Karpas-422 (cell line): ENCODE results near the gene NEDD4L. TPM values are rescaled to one million over a fixed set of nuclear protein-coding genes. Genes with fewer than 3 reads are reported as not detected.

Experiments used
- DNase-seq: peaks from one replicate; pipeline ENCODE4 v3.0.0-alpha.2; 2015
- H2AFZ ChIP-seq: fragments of 200-600 bp; sonication (generic); 2 replicates; pipeline ENCODE4 v1.6.1; 2014; ENCODE audit warnings: antibody characterized with exemption, low read length, mixed read lengths
- H3K27ac ChIP-seq: fragments of 200-600 bp; sonication (generic); 2 replicates; pipeline ENCODE4 v1.5.1; 2014; ENCODE audit warnings: mild to moderate bottlenecking, low read length, moderate library complexity
- H3K27me3 ChIP-seq: fragments of 200-600 bp; sonication (generic); 2 replicates; pipeline ENCODE4 v1.6.1; 2014; ENCODE audit warnings: low read length, mixed read lengths
- H3K36me3 ChIP-seq: fragments of 200-600 bp; sonication (generic); 2 replicates; pipeline ENCODE4 v1.6.1; 2014; ENCODE audit warnings: low read length, mixed read lengths; ENCODE audit not compliant: insufficient read depth
- H3K4me1 ChIP-seq: fragments of 200-600 bp; sonication (generic); 2 replicates; pipeline ENCODE4 v1.6.1; 2014; ENCODE audit warnings: mild to moderate bottlenecking, low read length, mixed read lengths
- H3K4me2 ChIP-seq: fragments of 200-600 bp; sonication (generic); 2 replicates; pipeline ENCODE4 v1.6.1; 2014; ENCODE audit warnings: low read length, low read depth, mild to moderate bottlenecking; ENCODE audit not compliant: poor library complexity, severe bottlenecking
- H3K4me3 ChIP-seq: fragments of 200-600 bp; sonication (generic); 2 replicates; pipeline ENCODE4 v1.5.1; 2014; ENCODE audit warnings: mild to moderate bottlenecking, antibody characterized with exemption, low read length, mixed read lengths
- H3K79me2 ChIP-seq: fragments of 200-600 bp; sonication (generic); 2 replicates; pipeline ENCODE4 v1.6.1; 2014; ENCODE audit warnings: mild to moderate bottlenecking, low read length, mixed read lengths
- H3K9ac ChIP-seq: fragments of 200-600 bp; sonication (generic); 2 replicates; pipeline ENCODE4 v1.6.0; 2014; ENCODE audit warnings: low read length
- H3K9me2 ChIP-seq: fragments of 200-600 bp; sonication (generic), shearing (Covaris generic); replicated peaks from 2 replicates; pipeline ENCODE4 v1.6.0; 2014; ENCODE audit warnings: mild to moderate bottlenecking, low read length, moderate library complexity; ENCODE audit not compliant: insufficient read depth
- H3K9me3 ChIP-seq: fragments of 300-700, 200-600 bp; sonication (generic); 2 replicates; pipeline ENCODE4 v1.6.1; 2014; ENCODE audit warnings: low read length, mixed read lengths
- H4K20me1 ChIP-seq: fragments of 200-600 bp; sonication (generic); 2 replicates; pipeline ENCODE4 v1.6.1; 2014; ENCODE audit warnings: mild to moderate bottlenecking, antibody characterized with exemption, low read length, low read depth; ENCODE audit not compliant: insufficient read depth
- total RNA-seq: library from RNA; depleted of rRNA; stranded (reverse); fragments of >200 nt; shearing (Covaris generic); gene quantifications from 2 replicates; pipeline ENCODE4 v1.2.3, GENCODE V29; 2014; ENCODE audit warnings: low replicate concordance

The NEDD4L gene
- total RNA-seq, 1 experiment from 2014 or later: 17.1 TPM

- Histone ChIP-seq H3K27me3 (no peaks in the 10 kb centered on the region), H2AFZ (no peak overlapping the region), H3K9me3 (no peaks in the 10 kb centered on the region), H3K79me2 (no peaks in the 10 kb centered on the region), H3K9me2 (no peaks in the 10 kb centered on the region), H3K4me1 (no peaks in the 10 kb centered on the region), H3K4me2 (no peak overlapping the region), H3K4me3 (no peak overlapping the region), H4K20me1 (no peaks in the 10 kb centered on the region), H3K27ac (no peak overlapping the region), H3K9ac (no peak overlapping the region), H3K36me3 (no peaks in the 10 kb centered on the region)
- no peak for DNase-seq
These were observed 291.2 kb downstream of the NEDD4L start for GRCh38 chr18:58335223-58335622.

GRCh38 chr18:58335821-58336220, 291.8 kb downstream of the NEDD4L start:
- Histone ChIP-seq H2AFZ (no peak overlapping the region), H3K9ac (no peak overlapping the region), H3K4me1 (no peaks in the 10 kb centered on the region), H4K20me1 (no peaks in the 10 kb centered on the region), H3K27me3 (no peaks in the 10 kb centered on the region), H3K79me2 (no peaks in the 10 kb centered on the region), H3K36me3 (no peaks in the 10 kb centered on the region), H3K4me3 (no peak overlapping the region), H3K27ac (no peak overlapping the region), H3K9me2 (no peaks in the 10 kb centered on the region), H3K4me2 (no peak overlapping the region), H3K9me3 (no peaks in the 10 kb centered on the region)
- DNase-seq: no peak

- Histone ChIP-seq H3K79me2 (no peaks in the 10 kb centered on the region), H3K27ac (no peak overlapping the region), H3K4me3 (no peak overlapping the region), H2AFZ (no peak overlapping the region), H3K9me2 (no peaks in the 10 kb centered on the region), H3K4me2 (no peak overlapping the region), H4K20me1 (no peaks in the 10 kb centered on the region), H3K27me3 (no peaks in the 10 kb centered on the region), H3K4me1 (no peaks in the 10 kb centered on the region), H3K9me3 (no peaks in the 10 kb centered on the region), H3K36me3 (no peaks in the 10 kb centered on the region), H3K9ac (no peak overlapping the region)
- no peak for DNase-seq
These were observed 292.6 kb downstream of the NEDD4L start for GRCh38 chr18:58336605-58337004.

GRCh38 chr18:58337285-58337684, 293.3 kb downstream of the NEDD4L start:
- Histone ChIP-seq H3K4me1 (no peaks in the 10 kb centered on the region), H3K27me3 (no peaks in the 10 kb centered on the region), H3K27ac (no peak overlapping the region), H3K4me3 (no peak overlapping the region), H4K20me1 (no peaks in the 10 kb centered on the region), H3K9ac (no peak overlapping the region), H2AFZ (no peak overlapping the region), H3K9me2 (no peaks in the 10 kb centered on the region), H3K9me3 (no peaks in the 10 kb centered on the region), H3K36me3 (no peaks in the 10 kb centered on the region), H3K4me2 (no peak overlapping the region), H3K79me2 (no peaks in the 10 kb centered on the region)
- DNase-seq: no peak

GRCh38 chr18:58337686-58338085, 293.7 kb downstream of the NEDD4L start:
- no peak overlapping the region for H3K4me2 ChIP-seq
- H3K27me3 ChIP-seq: no peaks in the 10 kb centered on the region
- H3K9me3 ChIP-seq: no peaks in the 10 kb centered on the region
- H3K27ac ChIP-seq: no peak overlapping the region
- H4K20me1 ChIP-seq: no peaks in the 10 kb centered on the region
- H3K4me3 ChIP-seq: no peak overlapping the region
- DNase-seq: no peak
- no peaks in the 10 kb centered on the region for H3K79me2 ChIP-seq
- no peak overlapping the region for H2AFZ ChIP-seq
- H3K9me2 ChIP-seq: no peaks in the 10 kb centered on the region
- no peak overlapping the region for H3K9ac ChIP-seq
- no peaks in the 10 kb centered on the region for H3K36me3 ChIP-seq
- H3K4me1 ChIP-seq: no peaks in the 10 kb centered on the region

GRCh38 chr18:58338141-58338540, 294.1 kb downstream of the NEDD4L start:
- no peak overlapping the region for H3K4me3 ChIP-seq
- no peaks in the 10 kb centered on the region for H3K9me3 ChIP-seq

GRCh38 chr18:58338961-58339592, 295.1 kb downstream of the NEDD4L start:
- Histone ChIP-seq H3K36me3 (no peaks in the 10 kb centered on the region), H3K4me2 (no peak overlapping the region), H2AFZ (no peak overlapping the region), H3K4me1 (no peaks in the 10 kb centered on the region), H4K20me1 (no peaks in the 10 kb centered on the region), H3K79me2 (no peaks in the 10 kb centered on the region), H3K9ac (no peak overlapping the region), H3K4me3 (no peak overlapping the region), H3K9me2 (no peaks in the 10 kb centered on the region), H3K27me3 (no peaks in the 10 kb centered on the region), H3K27ac (no peak overlapping the region), H3K9me3 (no peaks in the 10 kb centered on the region)
- no peak for DNase-seq

More at GRCh38 chr18:58338141-58338540, 294.1 kb downstream of the NEDD4L start:
- Histone ChIP-seq H3K27ac (no peak overlapping the region), H3K27me3 (no peaks in the 10 kb centered on the region), H3K4me2 (no peak overlapping the region), H4K20me1 (no peaks in the 10 kb centered on the region), H3K9ac (no peak overlapping the region), H3K4me1 (no peaks in the 10 kb centered on the region), H3K79me2 (no peaks in the 10 kb centered on the region), H2AFZ (no peak overlapping the region), H3K36me3 (no peaks in the 10 kb centered on the region), H3K9me2 (no peaks in the 10 kb centered on the region)
- no peak for DNase-seq

GRCh38 chr18:58339890-58340289, 295.9 kb downstream of the NEDD4L start:
- Histone ChIP-seq H3K79me2 (no peaks in the 10 kb centered on the region), H3K4me1 (no peaks in the 10 kb centered on the region), H3K27me3 (no peaks in the 10 kb centered on the region), H3K9ac (no peak overlapping the region), H3K27ac (no peak overlapping the region), H4K20me1 (no peaks in the 10 kb centered on the region), H3K9me2 (no peaks in the 10 kb centered on the region), H3K36me3 (no peaks in the 10 kb centered on the region), H3K9me3 (no peaks in the 10 kb centered on the region), H2AFZ (no peak overlapping the region), H3K4me2 (no peak overlapping the region), H3K4me3 (no peak overlapping the region)
- no peak for DNase-seq
